HG03439 (cell line): ENCODE results near the gene CHPF.

Experiments
- ATAC-seq: cut with Tn5 transposase; IDR thresholded peaks from one replicate; pipeline ENCODE4 v1.9.1; 2021; ENCODE audit warnings: mild to moderate bottlenecking, moderate library complexity; ENCODE audit not compliant: unreplicated experiment

The CHPF gene

DNA sequence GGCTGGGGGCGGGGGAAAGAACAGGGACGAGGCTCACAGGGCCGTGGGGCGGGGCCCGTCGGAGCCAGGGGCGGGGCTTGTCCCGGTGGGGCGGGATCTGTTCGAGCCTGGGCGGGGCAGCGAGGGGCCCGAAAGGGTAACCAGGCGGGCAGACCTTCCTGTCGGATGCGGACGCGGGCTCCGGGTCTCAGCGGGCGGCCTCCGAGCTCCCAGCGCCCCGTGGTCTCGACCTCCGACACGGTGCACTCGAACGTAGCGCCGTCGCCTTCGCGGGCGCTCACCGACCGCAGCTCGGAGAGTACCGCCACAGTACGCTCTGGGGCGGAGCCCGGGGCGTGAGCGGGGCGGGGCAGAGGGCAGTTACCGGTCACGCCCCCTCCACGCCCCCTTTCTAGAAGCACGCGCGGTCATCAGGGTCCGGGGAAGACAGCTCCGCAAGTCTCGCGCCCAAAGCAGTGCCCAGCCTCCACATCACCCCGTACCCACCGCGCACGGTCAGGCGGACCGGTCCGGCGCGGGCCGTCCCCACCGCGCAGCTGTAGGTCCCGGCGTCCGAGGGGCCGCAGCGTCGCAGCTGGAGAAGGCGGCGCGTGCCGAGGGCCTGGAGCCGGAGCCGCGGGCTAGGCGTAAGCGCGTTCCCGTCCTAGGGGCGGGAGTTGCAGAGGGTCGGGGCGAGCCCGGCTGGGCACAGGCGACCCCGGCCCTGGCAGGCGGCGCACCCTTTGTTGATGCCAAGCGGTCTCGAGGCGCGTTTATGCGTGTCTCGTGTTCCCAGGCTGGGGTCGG, 9.0 kb upstream of the CHPF start:
- peak; percentile 69 for ATAC-seq

DNA sequence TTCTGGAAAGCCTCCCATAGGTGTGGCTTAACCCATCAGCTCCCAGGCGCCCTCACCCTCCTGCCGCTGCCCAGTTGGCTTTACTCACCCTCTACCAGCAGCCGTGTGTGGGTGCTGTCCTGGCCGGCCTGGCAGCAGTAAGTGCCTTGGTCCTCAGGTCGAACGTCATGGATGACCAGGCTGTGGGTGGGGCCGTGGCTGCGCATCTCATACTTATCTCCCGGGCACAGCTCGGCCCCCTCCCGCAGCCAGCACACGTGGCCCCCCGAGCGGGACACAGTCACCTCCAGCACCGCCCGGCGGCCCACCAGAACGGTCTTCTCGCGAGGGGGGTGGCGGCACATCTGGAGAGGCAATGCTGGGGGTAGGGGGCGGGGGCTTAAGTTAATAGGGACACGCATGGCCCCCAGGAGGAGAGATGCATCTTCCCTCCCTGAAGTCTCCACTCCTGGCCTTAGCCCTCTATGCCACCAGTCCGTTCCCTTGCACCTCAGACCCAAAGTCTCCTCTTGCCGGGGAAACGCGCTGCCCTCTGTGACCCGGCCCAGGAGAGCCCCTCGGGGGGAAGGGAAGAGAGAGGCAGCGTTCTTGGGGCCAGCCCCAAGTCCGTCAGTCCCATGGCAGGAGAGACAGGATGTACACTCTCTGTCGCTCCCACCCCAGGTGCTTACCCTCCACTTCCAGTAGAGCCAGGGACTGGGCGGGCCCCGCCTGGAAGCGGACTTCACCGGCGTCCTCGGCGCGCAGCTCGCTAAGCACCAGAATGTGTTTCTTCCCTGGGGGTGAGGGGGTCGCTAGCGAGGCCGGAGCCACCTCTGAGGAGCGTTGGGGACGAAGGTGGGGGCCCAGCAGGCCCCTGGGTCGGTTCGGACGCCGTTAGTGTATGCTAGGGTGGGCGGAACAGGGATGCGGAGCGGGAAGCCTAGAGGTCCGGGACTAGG, 8.1 kb upstream of the CHPF start:
- ATAC-seq, result no peak

DNA sequence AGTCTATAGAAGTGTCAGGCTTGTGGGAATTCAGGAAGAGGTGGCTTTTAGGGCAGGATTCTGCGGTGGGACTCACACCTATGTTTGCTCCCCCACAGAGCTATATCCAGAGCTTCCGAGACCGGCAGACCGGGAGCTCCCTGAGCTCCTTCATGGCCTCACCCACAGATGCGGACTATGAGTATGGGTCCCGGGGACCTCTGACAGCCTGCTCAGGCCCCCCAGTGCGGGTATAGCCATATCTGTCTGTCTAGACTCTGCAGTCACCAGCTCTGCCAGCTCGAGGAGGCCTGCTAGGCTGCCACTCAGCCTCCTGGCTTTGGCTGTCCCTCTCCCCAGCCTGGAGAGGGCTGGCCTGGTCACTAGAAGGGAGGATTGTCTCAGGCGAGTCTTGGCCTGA, 6.0 kb upstream of the CHPF start:
- ATAC-seq, result no peak

DNA sequence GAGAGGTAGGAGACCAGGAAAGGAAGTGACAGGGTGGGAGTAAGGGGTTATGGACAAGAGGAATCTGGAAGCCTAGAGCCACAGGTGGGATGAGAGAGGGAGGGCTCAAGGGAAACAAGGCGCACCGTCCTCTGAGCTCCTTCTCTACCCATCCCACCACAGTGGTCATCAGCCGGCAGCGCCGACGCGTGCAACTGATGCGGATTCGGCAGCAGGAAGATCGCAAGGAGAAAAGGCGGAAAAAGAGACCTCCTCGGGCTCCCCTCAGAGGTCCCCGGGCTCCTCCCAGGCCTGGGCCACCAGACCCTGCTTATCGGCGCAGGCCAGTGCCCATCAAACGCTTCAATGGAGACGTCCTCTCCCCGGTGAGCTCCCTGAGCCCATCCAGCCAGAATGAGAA, 5.4 kb upstream of the CHPF start:
- ATAC-seq, result no peak

GRCh38 chr2:219547621-219548020, 4.0 kb upstream of the CHPF start:
- ATAC-seq, result no peak

- ATAC-seq, result no peak
Observed at GRCh38 chr2:219545943-219546352, 2.3 kb upstream of the CHPF start.

GRCh38 chr2:219545295-219545942, 1.8 kb upstream of the CHPF start:
- no peak for ATAC-seq

- no peak for ATAC-seq
Observed at GRCh38 chr2:219544567-219544966, 958 bp upstream of the CHPF start.

DNA sequence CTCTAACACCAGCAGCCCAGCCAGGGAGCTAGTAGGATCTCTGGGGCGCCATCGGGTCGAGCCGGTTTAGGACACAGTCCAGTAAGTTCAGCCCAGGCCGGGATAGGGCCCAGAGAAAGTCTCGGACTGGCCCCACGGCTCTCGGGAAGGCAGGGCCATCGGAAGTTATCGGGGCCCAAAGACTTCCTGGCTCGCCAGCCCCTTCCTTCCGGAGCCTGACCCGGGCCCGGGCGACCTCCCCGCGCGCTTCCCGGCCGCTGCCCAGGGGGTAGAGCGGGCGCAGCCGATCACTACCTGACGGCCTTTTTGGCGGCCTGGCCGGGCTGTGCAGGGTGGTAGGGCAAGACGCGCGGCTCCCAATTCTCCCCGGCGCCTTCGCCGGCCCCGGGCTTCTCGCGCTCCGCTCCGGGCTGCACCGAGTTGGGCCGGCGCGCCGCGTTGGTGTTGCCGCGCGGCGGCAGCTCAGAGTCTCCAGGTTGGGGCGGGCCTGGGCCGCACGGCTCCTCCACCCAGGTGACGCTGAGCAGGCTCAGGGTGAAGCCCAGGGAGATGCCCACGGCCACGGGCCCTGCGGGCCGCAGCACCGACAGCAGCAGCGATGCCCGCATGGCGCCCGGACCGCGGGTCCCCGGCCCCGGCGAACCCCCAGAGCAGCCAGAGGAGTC, 546 bp downstream of the CHPF start:
- peak; percentile 32 for ATAC-seq

DNA sequence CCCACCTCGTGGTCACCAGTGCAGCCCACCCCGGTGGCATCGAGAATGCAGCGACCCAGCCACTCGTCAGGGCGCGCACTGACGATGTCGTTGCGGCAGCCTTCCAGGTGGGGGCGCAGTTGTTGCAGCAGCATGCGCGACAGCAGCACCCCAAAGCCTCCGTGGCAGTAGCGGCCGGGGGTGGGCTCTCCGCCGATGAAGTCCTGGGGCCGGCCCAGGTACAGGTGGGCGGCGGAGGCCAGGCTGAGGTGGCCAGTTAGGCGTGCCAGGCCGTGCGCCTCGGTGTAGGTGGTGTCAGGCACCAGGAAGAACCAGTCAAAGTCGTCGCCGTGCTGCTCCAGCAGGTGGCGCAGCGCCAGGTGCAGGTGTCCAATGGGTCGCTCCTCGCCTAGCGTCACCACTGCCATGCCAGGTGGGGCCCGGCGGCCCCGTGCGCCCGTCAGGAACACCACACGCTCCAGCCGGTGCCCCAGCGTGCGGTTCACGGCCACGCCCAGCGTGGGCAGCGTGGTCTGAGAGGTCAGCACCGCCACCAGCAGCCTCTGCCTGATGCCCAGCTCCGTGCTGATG, 1.9 kb downstream of the CHPF start:
- peak; percentile 45 for ATAC-seq

- no peak for ATAC-seq
Observed at GRCh38 chr2:219540784-219541504, 2.7 kb downstream of the CHPF start.

- no peak for ATAC-seq
Observed at GRCh38 chr2:219539926-219540678, 3.5 kb downstream of the CHPF start.

GRCh38 chr2:219538956-219539788, 4.4 kb downstream of the CHPF start:
- ATAC-seq, result no peak

- ATAC-seq, result no peak
Observed at GRCh38 chr2:219538504-219538951, 5.1 kb downstream of the CHPF start.

DNA sequence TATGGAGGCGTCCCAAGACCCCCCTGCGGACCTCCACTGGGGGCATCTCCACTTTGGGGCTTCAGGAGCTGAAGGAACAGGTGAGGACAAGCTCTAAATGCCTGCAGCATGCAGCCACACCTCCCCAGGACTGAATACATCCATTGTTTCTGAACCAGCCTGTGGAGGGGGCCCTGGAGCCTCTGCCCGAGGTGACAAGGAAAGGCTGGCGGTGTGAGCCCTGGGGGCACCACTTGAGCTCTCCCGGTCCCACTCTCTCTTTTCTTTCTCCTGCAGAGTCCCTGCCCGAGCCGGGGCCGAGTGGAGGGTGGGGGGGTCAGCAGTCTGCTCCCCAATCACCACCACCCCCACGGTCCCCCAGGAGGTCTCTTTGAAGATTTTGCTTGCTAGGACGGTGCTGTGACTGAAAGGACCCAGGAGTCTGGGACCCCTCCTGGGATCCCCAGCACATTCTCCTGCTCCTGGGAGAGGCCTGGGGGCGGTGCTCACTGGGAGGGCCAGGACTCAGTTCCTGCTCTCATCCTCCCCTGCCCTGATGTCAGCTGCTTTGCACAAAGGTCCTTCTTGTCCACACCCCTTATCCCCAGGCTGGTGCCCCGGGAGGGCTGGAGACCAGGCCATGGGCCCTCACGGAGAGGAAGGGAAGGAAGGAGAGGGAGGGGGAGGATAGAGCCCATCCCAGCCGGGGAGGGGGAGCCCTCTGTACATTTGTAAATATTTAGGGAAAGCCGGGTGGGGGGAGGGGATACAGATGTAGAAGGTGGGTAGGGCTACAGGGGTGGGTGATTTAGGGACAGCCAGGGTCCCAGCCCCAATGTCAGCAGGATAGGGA, 5.7 kb downstream of the CHPF start:
- no peak for ATAC-seq

GRCh38 chr2:219536967-219537366, 6.6 kb downstream of the CHPF start:
- no peak for ATAC-seq

GRCh38 chr2:219536425-219536824, 7.2 kb downstream of the CHPF start:
- no peak for ATAC-seq
